ENCODE data around the gene RRAS2.

- TF ChIP-seq MXI1 (IDR thresholded peaks at IDR 0.05; ENCODE audit: borderline replicate concordance, low read depth, low read length) (no peak), POLR2A (IDR thresholded peaks at IDR 0.05; ENCODE audit: low read depth, low read length) (peak; percentile 87), CTCF (conservative IDR thresholded peaks at IDR 0.05; ENCODE audit: low read depth, low read length) (0 out of 2 replicates have a peak, but pooled peaks have one; percentile 11), BHLHE40 (IDR thresholded peaks at IDR 0.05; ENCODE audit: low read depth, low read length) (peak; percentile 55), RFX5 (IDR thresholded peaks at IDR 0.05; ENCODE audit: low read depth, low read length) (no peak), MAZ (IDR thresholded peaks at IDR 0.05; ENCODE audit: borderline replicate concordance, low read depth, low read length) (peak; percentile 71; the same call in 1 of the 2 replicates), USF2 (IDR thresholded peaks at IDR 0.05; ENCODE audit: low read depth, low read length) (no peak), CEBPB (IDR thresholded peaks at IDR 0.05; ENCODE audit: low read depth, low read length) (no peak), SMC3 (IDR thresholded peaks at IDR 0.05; ENCODE audit: low read depth, low read length) (no peak), RAD21 (IDR thresholded peaks at IDR 0.05; ENCODE audit: low read length) (no peak)
These were observed at the start of gene RRAS2 for GRCh38 chr11:14358729-14359439.
